Stimulated activated CD4-positive, alpha-beta T cell treated with anti-CD3 and anti-CD28 coated beads, Interleukin-15, amount 100 ng/mL, for 1 hour (primary cell): ENCODE measurements around the gene UBA5.

ENCODE experiments used
- DNase-seq, 2 donors: peaks; one replicate each; pipeline ENCODE4 v3.0.0-alpha.2; 2020; ENCODE audit warnings: low read depth in 1 of 2, low spot score in 1 of 2

Gene UBA5

DNA sequence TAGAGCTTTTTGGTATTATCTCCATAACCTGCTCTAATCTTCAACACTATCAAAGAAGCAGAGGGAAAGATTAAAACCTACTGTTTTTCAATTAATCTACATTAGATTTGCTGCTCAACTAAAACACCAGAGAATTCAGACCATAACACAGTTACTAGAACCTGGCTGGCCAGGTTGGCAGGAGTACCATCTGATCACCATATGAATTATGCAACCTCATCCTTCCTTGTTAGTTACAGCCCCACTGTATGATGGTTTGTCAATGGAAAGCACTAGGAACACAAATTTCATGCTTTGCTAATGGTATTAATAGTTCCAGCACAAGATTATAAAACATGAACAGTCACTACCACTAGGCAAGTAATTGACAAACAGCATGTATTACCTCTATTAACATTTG lies 56.2 kb downstream of the UBA5 start:
- no peak for DNase-seq

GRCh38 chr3:132720228-132720627 lies 60.1 kb downstream of the UBA5 start:
- no peak for DNase-seq

- no peak for DNase-seq
These were observed 61.5 kb downstream of the UBA5 start for GRCh38 chr3:132721479-132722164.

DNA sequence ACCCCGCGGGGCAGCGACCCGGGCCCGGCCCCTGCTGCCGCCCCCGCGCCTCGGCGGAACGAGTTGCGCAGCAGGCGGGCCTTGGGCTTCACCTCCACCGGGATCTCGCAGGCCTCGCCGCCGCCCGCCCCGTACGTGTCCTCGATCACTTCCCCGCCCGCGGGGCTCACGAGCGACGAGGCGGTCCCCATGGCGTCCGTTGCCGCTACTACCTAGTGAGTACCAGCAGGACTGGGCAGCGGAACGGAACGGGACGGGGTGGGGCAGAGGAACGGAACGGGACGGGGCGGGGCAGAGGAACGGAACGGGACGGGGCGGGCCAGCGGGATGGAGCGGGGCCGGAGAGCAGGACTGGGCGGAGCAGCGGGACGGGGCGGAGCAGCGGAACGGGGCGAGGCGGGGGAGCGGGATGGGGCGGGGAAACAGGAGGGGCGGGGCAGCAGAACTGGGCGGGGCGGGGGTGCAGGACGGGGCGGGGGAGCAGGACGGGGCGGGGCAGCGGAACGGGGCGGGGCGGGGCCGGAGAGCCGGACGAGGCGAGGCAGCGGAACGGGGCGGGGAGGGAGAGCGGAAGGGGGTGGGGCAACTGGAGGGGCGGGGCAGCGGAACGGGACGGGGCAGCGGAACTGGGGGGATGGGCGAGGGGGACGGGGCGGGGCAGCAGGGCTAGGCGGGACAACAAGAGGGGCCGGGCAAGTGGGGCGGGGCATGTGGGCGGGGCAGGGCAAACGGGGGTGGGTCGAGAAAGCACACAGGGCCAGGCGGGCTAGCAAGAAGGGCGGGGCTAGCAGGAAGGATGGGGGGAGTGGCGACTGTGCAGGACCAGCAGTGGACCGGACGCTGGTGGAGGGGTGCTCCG lies 62.3 kb downstream of the UBA5 start, which contains the start of gene NPHP3:
Gene NPHP3, minus strand, starts transcription at position 245 of the 859 bp plus-strand sequence. Its CDS starts 54 bp downstream, at position 191.
- DNase-seq, result peak; percentile 91 to 98

GRCh38 chr3:132723024-132723950 lies 63.2 kb downstream of the UBA5 start:
- no peak for DNase-seq

- DNase-seq, result no peak
These were observed 66.3 kb downstream of the UBA5 start for GRCh38 chr3:132726341-132726823.
